NCI-H1436 treated with DMSO at 0.1 percent for 48 hours (cell line): ENCODE measurements around the gene FAM114A1.
A peak's percentile ranks its signal among the peaks of the same experiment; 100 is the strongest.

Source experiments
- DNase-seq: peaks from one replicate; lab custom pipeline; 2025; lab: John Stamatoyannopoulos, UW

Gene FAM114A1

DNA sequence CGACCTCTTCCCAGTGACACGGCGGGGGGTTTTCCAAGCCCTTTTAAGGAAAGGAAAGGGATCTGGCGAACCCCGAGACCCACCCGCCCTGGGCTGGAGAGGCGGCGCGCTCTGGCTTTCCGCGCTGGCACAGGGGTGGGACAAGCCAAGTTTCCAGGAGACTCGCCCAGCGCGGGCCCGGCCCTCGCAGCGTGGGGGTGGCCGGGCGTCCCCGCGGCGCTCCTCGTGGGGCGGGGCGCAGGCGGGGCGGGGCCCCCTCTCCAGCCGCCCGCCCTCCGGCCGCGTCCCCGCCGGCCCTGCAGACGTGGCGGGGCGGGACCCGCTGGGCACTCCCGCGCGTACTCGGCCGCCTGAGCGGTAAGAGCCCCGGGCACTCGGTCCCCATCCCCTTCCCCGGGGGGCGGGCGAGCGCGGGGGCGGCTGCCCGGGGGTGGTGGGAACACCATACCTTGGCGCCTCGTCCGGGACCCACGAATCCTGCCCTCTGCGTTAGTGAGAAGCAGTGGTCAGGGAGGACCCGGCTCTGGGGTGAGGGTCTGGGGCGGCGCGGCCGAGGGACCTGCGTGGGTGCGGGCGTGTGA, at the start of gene FAM114A1:
Gene FAM114A1, plus strand, starts transcription at position 329 of the 581 bp plus-strand sequence. CDS start 10,273 bp downstream, outside the sequence.
- DNase-seq: no peak

GRCh38 chr4:38818441-38818976, 49.1 kb upstream of the FAM114A1 start:
- no peak for DNase-seq

GRCh38 chr4:38819569-38819968, 48.0 kb upstream of the FAM114A1 start:
- no peak for DNase-seq

DNA sequence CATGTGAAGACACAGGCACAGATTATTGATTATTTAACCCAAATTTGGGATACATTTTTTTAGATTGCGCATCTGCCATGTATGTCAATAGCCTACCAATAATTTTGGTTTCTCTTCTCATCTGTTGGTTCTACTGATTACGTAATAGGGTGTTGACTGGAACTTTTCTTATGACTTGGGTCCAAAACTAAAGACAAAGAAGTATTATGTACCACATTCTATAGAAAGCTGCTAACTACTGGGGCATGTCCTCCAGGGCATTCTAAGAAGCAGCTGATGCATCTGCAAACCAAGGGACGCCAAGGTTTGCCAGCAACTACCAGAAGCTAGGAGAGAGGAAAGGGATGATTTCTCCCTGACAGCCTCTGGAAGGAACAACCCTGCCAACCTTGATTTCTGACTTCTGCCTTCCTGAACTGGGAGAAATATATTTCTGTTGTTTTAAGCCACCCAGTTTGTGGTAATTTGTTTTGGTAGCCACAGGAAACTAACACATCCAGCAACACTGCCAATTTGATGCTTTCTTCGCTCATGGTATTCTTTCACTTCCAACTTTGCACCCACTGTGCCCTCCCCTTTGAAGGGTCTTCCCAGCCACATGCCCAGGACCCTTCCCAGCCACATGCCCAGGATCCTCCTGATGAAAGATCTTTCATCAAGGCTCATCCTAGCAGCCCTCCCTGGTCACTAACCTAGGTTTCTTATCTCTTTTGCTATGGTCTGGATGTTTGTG, 47.1 kb upstream of the FAM114A1 start:
- DNase-seq: no peak

DNA sequence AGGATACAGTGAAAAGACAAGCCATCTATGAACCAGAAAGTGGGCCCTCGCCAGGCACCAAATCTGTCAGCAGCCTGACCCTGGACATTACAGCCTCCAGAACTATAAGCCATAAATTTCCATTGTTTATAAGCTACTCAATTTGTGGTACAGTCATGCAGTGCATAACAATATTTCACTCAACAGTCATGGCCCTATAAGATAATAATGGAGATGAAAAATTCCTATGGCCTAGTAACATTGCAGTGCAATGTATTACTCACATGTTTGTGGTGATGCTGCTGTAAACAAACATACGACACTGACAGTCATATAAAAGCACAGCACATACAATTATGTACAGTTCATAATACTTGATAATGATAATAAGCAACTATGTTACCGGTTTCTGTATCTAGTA, 45.9 kb upstream of the FAM114A1 start:
- no peak for DNase-seq

- DNase-seq: no peak
Measured at GRCh38 chr4:38822748-38823303, 44.8 kb upstream of the FAM114A1 start.

DNA sequence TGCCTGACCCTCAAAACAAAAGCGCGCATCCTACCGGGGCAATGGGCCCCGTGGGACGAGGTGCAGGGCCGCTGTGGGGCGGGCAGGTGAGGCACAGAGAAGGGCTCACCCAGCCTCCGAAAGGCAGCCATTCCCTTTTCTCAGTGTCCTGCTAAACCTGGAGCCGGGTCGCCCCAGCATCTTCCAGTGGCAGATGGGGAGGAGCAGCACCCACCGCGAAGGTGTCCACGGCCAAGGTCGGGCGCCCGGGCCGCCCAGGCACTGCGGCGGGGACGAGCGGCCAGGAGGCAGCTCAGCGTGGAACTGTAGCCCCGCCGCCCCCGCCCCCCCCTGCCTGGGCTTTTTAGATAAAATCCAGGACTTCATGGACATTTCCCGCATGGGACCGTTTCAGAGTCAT, 43.8 kb upstream of the FAM114A1 start:
- no peak for DNase-seq

DNA sequence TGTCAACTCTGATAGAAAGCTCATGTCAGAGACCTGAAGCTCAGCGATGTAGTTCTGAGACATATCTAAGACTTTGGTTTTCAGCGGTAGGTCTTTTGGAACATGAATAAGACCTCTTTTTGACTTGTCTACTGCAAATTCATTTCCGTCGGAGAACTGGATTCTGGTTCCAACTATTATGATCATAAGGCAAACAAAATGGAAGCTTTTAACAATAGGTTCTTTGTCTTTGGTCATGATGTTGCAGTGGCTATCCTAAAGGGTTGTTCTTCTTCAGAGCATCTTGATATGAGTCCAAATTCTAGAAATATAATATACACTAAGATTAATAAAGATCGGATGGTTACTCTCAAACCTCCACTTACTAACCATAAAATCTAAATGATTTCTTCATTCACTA, 38.4 kb upstream of the FAM114A1 start:
- DNase-seq: no peak

DNA sequence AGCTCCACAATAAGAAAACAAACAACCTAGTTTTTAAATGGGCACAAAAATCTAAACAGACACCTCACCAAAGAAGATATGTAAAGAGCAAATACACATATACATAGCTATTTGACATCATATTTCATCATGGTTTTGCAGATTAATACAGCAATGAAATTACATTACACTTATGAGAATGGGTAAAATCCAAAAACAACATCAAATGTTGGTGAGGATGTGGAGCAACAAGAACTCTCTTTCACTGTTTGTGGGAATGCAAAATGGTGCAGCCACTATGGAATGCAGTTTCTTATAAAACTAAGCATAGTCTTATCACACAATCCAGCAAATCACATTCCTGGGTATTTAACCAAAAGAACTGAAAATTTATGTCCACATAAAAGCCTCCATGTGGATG, 36.0 kb upstream of the FAM114A1 start:
- DNase-seq: no peak

DNA sequence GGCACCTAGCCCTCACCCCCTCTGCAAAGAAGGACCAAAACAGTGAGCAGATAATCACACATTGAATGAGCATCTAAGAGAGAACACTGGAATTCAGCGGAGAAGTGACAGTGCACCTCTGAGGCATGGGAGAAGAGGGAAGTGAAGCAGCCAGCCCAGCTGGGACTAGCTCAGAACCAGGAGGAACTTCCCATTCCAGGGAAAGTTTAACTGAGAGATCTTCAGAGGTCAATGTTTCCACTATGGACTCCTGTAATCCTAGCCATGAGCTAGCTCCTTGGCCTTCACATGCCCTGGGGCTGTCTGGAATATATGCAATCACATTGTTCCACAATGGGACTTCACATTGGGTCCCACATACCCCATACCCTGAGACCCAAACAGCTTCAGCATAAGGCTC, 35.4 kb upstream of the FAM114A1 start:
- DNase-seq: no peak

- no peak for DNase-seq
Measured at GRCh38 chr4:38832624-38833528, 34.7 kb upstream of the FAM114A1 start.

GRCh38 chr4:38834570-38834969, 33.0 kb upstream of the FAM114A1 start:
- DNase-seq: no peak

GRCh38 chr4:38837334-38837733, 30.3 kb upstream of the FAM114A1 start:
- DNase-seq: no peak

DNA sequence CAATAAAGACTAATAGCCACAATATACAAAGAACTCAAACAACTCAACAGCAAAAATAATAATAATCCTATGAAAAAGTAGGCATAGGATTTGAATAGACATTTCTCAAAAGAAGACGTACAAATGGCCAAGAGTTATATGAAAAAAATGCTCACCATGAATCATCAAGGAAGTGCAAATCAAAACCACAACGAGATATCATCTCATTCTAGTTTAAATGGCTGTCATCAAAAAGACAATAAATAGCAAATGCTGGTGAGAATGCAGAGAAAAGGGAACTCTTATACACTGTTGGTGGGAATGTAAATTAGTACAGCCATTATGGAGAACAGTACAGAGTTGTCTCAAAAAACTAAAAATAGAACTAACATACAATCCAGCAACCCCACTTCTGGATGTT, 29.8 kb upstream of the FAM114A1 start:
- no peak for DNase-seq

- DNase-seq: peak; percentile 65
Measured at GRCh38 chr4:38842994-38843393, 24.6 kb upstream of the FAM114A1 start.

- no peak for DNase-seq
Measured at GRCh38 chr4:38846015-38846414, 21.6 kb upstream of the FAM114A1 start.

DNA sequence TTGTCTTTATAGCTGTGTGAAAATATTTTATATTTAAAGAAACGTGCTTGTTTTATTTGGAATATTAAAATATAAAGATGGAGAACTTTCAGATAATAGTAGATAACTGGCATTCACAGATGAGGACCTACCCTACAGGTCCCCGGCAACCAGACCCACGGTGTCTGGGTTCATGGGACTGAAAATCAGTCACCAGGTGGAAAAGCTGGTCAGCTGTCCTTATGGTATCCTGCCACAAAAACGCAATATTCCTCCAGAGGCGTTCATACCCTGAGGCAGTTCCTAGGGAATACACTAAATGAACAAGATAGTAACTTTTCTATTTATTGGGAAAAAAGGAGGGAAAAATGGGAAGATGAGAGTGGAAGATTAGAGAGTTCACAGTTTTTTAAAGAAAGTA, 12.1 kb upstream of the FAM114A1 start:
- no peak for DNase-seq

DNA sequence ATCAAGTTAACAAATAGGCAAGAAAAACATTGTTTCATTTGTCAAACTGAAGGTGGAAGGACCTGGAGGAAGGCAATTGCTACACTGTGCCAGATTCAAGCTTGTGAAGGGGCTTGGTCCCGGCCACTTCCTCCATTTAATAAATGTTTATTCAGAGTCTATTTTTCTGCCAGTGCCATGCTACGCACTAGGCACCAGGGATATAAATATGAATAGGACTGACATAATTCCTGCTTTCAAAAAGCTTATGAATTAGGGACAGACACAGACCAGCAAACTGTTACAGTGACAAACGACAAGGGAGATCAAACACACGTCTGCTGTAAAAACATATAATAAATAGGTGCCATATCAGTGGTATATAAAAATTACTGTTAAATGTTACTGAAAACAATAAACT, 11.6 kb upstream of the FAM114A1 start:
- DNase-seq: no peak

DNA sequence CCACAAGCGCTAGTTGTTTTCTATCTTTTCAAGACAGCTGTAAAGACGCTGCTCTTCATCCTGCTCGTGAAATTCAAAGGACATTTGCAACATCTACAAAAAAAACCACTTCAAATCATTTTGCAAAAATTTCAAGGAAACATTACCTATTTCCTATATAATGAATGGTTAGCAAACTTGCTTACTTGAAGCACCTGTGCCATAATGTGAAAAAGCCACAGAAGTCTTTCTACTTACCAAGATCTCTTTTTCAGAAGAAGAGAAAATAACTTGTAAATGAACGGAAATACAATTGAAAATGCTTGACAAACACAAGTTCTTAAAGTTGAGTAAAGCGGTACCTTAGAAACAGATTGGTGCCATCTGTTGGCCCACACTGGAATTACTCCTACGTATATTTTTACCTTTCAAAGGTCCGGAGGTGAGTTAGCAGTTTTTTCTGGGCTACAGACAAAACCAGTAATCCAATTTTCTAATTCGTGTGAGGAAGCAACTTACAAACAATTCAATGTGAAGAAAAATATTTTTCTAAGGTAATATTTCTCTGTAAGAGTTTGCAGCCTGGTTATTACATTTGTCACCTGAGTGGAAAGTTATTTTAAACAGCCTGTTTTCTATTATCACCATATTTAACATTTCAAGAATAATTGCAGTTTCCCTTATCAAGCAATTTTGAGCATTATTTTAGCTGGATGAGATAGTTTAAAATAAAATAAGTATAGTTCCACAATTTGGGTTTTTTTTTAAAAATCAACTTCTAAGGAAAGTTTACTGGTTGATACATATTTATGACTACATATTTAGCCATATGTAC, 10.9 kb upstream of the FAM114A1 start, which contains the start of gene TLR6:
Gene TLR6, minus strand, starts transcription at position 294 of the 814 bp plus-strand sequence. CDS start 27,344 bp downstream, outside the sequence.
- peak; percentile 30 for DNase-seq

GRCh38 chr4:38857354-38858096, 10.1 kb upstream of the FAM114A1 start:
- no peak for DNase-seq

GRCh38 chr4:38858097-38858420, 9.5 kb upstream of the FAM114A1 start:
- DNase-seq: no peak
